Right atrium auricular region (tissue), 2 donors: ENCODE measurements around the gene SH3BP4. TPM values are rescaled to one million over a fixed set of nuclear protein-coding genes. Genes with fewer than 3 reads are reported as not detected.

Experiments used
- DNase-seq: peaks from one replicate; pipeline ENCODE4 v3.0.0-alpha.2; 2019; ENCODE audit warnings: low spot score
- H3K27ac ChIP-seq, 2 donors: fragments of 200-600 bp; sonication (generic); 1 replicate in 1 of 2; 2 replicates in 1 of 2; pipeline ENCODE4 v1.5.1; 2016 to 2019
- H3K27me3 ChIP-seq, 2 donors: fragments of 200-600 bp; sonication (generic); one replicate each; pipeline versions ENCODE4 v1.5.1 to v1.6.0; 2017 to 2019
- H3K36me3 ChIP-seq: fragments of 200-600 bp; sonication (generic); one replicate; pipeline ENCODE4 v1.5.1; 2016
- H3K4me1 ChIP-seq, 2 donors: fragments of 200-600 bp; sonication (generic); one replicate each; pipeline versions ENCODE4 v1.5.1 to v1.6.0; 2017 to 2019
- H3K4me3 ChIP-seq, 2 donors: fragments of 200-600 bp; sonication (generic); 1 replicate in 1 of 2; 2 replicates in 1 of 2; pipeline ENCODE4 v1.5.1; 2017 to 2019; ENCODE audit warnings: mild to moderate bottlenecking in 1 of 2, moderate library complexity in 1 of 2
- H3K9me3 ChIP-seq, 2 donors: fragments of 200-600 bp; sonication (generic); one replicate each; pipeline ENCODE4 v1.5.1; 2019
- total RNA-seq, 2 donors: library from RNA; depleted of rRNA; stranded (reverse); fragments of >200 nt; gene quantifications; one replicate each; pipeline ENCODE4 v1.1.0, GENCODE V29; 2016
- TF ChIP-seq, protein P1 (sequence below), 2 donors: fragments of 200-600 bp; sonication (generic); IDR thresholded peaks; one replicate each; pipeline ENCODE4 v1.5.1; 2019; ENCODE audit warnings: antibody characterized with exemption in 2 of 2

The SH3BP4 gene
- total RNA-seq, 2 donors from 2014 or later, result 27.2 to 34.5 TPM

DNA sequence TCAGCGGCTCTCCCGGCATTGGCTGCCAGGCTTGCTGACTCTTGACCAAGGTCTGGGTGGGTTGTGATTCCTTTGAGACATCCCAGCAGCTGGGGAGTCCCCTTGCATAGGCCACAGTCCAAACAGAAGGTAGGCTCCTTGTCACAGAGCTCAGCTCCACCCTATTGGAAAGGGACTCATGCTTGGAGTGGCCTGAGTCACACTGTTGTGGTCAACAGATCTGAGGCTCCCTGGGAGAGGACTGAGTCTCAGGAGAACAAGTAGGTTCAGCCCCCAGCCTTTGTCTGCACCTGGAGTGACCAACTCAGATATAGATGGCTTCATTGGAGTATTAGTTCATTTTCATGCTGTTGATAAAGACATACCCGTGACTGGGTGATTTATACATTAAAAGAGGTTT lies 32.1 kb upstream of the SH3BP4 start:
- TF ChIP-seq, protein P1, sequence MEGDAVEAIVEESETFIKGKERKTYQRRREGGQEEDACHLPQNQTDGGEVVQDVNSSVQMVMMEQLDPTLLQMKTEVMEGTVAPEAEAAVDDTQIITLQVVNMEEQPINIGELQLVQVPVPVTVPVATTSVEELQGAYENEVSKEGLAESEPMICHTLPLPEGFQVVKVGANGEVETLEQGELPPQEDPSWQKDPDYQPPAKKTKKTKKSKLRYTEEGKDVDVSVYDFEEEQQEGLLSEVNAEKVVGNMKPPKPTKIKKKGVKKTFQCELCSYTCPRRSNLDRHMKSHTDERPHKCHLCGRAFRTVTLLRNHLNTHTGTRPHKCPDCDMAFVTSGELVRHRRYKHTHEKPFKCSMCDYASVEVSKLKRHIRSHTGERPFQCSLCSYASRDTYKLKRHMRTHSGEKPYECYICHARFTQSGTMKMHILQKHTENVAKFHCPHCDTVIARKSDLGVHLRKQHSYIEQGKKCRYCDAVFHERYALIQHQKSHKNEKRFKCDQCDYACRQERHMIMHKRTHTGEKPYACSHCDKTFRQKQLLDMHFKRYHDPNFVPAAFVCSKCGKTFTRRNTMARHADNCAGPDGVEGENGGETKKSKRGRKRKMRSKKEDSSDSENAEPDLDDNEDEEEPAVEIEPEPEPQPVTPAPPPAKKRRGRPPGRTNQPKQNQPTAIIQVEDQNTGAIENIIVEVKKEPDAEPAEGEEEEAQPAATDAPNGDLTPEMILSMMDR (IDR thresholded peaks at IDR 0.05), result no peak
- no peaks in the 10 kb centered on the region for H3K27me3 ChIP-seq
- no peak for DNase-seq
- no peak overlapping the region for H3K4me3 ChIP-seq
- no peaks in the 10 kb centered on the region for H3K9me3 ChIP-seq
- peaks cover 0 to 8% of the 10 kb centered on the region in 2 donors for H3K4me1 ChIP-seq
- no peaks in the 10 kb centered on the region for H3K36me3 ChIP-seq
- no peak overlapping the region for H3K27ac ChIP-seq

- Histone ChIP-seq H3K27ac (no peak overlapping the region), H3K36me3 (no peaks in the 10 kb centered on the region), H3K4me3 (no peak overlapping the region), H3K27me3 (no peaks in the 10 kb centered on the region), H3K4me1 (peaks cover 0 to 8% of the 10 kb centered on the region in 2 donors), H3K9me3 (no peaks in the 10 kb centered on the region)
- TF ChIP-seq, protein P1 (IDR thresholded peaks at IDR 0.05), result no peak
- DNase-seq, result no peak
These were observed 31.0 kb upstream of the SH3BP4 start for GRCh38 chr2:234920836-234921235.

GRCh38 chr2:234929002-234929401 lies 22.8 kb upstream of the SH3BP4 start:
- no peaks in the 10 kb centered on the region for H3K9me3 ChIP-seq
- TF ChIP-seq, protein P1 (IDR thresholded peaks at IDR 0.05), result no peak
- H3K36me3 ChIP-seq, result no peaks in the 10 kb centered on the region
- no peak overlapping the region for H3K4me3 ChIP-seq
- no peak for DNase-seq
- H3K27me3 ChIP-seq, result no peaks in the 10 kb centered on the region
- no peaks in the 10 kb centered on the region for H3K4me1 ChIP-seq
- H3K27ac ChIP-seq, result no peak overlapping the region

GRCh38 chr2:234930397-234930796 lies 21.4 kb upstream of the SH3BP4 start:
- no peaks in the 10 kb centered on the region for H3K4me1 ChIP-seq
- H3K9me3 ChIP-seq, result no peaks in the 10 kb centered on the region
- no peak for DNase-seq
- no peak overlapping the region for H3K4me3 ChIP-seq
- TF ChIP-seq, protein P1 (IDR thresholded peaks at IDR 0.05), result no peak
- no peaks in the 10 kb centered on the region for H3K27me3 ChIP-seq
- H3K36me3 ChIP-seq, result no peaks in the 10 kb centered on the region
- H3K27ac ChIP-seq, result no peak overlapping the region

GRCh38 chr2:234931371-234931770 lies 20.4 kb upstream of the SH3BP4 start:
- Histone ChIP-seq H3K27ac (no peak overlapping the region), H3K4me1 (no peaks in the 10 kb centered on the region), H3K36me3 (no peaks in the 10 kb centered on the region), H3K27me3 (no peaks in the 10 kb centered on the region), H3K4me3 (no peak overlapping the region), H3K9me3 (no peaks in the 10 kb centered on the region)
- TF ChIP-seq, protein P1 (IDR thresholded peaks at IDR 0.05), result no peak
- DNase-seq, result no peak

DNA sequence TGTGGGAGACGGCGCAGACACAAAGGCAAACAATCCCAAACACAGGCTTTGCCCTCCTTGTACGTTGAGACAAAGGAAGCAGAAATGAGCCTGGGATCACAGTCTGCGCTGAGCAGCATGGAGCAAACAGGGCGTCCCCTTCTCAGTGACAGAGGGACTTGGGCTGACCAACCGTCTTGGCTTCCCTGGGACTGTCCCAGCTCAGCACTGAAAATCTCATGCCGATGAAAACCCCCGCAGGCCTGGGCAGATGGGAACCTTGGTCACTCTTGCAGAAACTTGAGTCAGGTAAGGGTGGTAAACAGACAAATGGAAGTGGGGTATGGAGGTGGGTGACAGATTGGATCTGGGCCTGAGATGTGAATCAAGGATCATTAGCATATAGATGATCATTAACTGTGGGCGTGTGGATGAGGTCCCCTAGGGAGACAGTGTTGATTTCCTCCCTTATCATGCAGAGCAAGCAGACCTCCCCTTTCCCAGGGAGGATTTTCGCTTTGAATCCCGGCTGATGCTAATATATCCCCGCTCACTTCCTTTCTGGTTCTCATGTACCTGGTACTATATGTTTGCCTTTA lies 19.1 kb upstream of the SH3BP4 start:
- Histone ChIP-seq H3K36me3 (no peaks in the 10 kb centered on the region), H3K4me3 (no peak overlapping the region), H3K4me1 (no peaks in the 10 kb centered on the region), H3K9me3 (no peaks in the 10 kb centered on the region), H3K27me3 (no peaks in the 10 kb centered on the region), H3K27ac (no peak overlapping the region)
- DNase-seq, result no peak
- TF ChIP-seq, protein P1 (IDR thresholded peaks at IDR 0.05), result no peak
